GM10847 (cell line): ENCODE data around the gene EPG5.

ENCODE experiments used
- POLR2A ChIP-seq: IDR thresholded peaks from 2 replicates; pipeline ENCODE4 v1.6.1; 2011; ENCODE audit not compliant: insufficient read length; ENCODE audit errors: extremely low read depth

The EPG5 gene, protein sequence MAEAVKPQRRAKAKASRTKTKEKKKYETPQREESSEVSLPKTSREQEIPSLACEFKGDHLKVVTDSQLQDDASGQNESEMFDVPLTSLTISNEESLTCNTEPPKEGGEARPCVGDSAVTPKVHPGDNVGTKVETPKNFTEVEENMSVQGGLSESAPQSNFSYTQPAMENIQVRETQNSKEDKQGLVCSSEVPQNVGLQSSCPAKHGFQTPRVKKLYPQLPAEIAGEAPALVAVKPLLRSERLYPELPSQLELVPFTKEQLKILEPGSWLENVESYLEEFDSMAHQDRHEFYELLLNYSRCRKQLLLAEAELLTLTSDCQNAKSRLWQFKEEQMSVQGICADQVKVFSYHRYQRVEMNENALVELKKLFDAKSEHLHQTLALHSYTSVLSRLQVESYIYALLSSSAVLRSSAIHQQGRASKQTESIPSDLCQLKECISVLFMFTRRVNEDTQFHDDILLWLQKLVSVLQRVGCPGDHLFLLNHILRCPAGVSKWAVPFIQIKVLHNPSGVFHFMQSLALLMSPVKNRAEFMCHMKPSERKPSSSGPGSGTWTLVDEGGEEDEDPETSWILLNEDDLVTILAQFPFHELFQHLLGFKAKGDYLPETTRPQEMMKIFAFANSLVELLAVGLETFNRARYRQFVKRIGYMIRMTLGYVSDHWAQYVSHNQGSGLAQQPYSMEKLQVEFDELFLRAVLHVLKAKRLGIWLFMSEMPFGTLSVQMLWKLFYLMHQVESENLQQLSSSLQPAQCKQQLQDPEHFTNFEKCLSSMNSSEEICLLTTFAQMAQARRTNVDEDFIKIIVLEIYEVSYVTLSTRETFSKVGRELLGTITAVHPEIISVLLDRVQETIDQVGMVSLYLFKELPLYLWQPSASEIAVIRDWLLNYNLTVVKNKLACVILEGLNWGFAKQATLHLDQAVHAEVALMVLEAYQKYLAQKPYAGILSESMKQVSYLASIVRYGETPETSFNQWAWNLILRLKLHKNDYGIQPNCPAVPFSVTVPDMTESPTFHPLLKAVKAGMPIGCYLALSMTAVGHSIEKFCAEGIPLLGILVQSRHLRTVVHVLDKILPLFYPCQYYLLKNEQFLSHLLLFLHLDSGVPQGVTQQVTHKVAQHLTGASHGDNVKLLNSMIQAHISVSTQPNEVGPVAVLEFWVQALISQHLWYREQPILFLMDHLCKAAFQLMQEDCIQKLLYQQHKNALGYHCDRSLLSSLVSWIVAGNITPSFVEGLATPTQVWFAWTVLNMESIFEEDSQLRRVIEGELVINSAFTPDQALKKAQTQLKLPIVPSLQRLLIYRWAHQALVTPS (N-terminal part only)

GRCh38 chr18:45967007-45967706 lies at the start of gene EPG5:
Gene EPG5 (minus strand): TSS chr18:45967329. CDS start chr18:45967239, 90 bp downstream.
- peak; percentile 59 for TF ChIP-seq POLR2A

- TF ChIP-seq POLR2A = no peak
Observed at GRCh38 chr18:46013484-46014189, 46.5 kb upstream of the EPG5 start.

- no peak for TF ChIP-seq POLR2A
Observed at GRCh38 chr18:46010676-46011075, 43.5 kb upstream of the EPG5 start.

- no peak for TF ChIP-seq POLR2A
Observed at GRCh38 chr18:46010050-46010449, 42.9 kb upstream of the EPG5 start.

GRCh38 chr18:46009125-46009840 lies 42.2 kb upstream of the EPG5 start:
- no peak for TF ChIP-seq POLR2A

DNA sequence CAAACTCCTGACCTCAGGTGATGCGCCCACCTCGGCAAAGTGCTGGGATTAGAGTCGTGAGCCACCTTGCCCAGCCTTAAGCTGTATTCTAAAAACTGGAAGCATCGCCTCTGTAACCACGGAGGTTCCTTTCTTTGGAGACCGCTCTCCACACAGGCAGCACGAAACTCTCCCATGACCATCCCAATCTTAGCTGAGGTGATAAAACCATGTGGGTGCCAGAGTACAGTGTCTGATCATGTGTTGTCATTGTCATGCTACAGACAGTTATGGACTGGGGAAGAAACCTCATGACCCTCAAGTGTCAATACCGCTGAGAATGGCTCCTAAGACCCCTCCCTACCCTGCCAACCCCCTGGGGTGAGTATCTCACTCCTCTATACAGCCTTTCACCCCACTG lies 41.4 kb upstream of the EPG5 start:
- TF ChIP-seq POLR2A = no peak

- no peak for TF ChIP-seq POLR2A
Observed at GRCh38 chr18:46007165-46007564, 40.0 kb upstream of the EPG5 start.

DNA sequence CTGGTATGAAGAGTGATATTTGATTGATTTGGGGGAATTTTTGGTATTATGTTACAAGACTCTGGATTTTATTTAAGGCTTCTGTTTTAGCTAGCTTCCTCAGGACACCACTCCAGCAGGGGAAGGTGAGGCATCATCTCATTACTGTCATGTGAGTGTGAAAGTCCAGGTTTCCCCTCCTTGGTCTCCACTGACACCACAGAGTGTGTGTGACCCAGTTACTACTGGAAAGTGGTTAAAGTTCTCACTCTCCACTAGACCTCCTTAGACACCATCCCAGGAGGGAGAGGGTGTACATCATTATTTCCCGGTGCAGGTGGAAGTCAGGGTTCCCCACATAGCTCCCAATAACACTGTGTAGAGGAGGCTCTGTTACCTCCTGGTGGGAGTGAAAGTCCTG lies 35.8 kb upstream of the EPG5 start:
- TF ChIP-seq POLR2A = no peak

DNA sequence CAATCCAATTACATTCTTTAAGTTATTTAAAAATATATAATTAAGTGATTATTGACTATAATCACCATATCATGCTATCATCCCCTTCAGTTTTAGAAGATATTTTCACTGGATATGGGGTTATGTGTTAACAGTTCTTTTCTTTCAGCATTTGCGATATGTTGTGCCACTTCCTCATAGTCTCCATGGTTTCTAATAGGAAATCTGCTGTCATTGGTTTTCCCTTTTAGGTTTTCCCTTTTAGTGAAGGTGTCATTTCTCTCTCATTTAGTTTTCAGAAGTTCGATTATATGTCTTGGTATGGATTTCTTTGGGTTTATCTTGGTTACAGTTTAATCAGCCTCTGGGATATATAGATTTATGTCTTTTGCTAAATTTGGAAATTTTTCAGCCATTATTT lies 34.8 kb upstream of the EPG5 start:
- TF ChIP-seq POLR2A = no peak

DNA sequence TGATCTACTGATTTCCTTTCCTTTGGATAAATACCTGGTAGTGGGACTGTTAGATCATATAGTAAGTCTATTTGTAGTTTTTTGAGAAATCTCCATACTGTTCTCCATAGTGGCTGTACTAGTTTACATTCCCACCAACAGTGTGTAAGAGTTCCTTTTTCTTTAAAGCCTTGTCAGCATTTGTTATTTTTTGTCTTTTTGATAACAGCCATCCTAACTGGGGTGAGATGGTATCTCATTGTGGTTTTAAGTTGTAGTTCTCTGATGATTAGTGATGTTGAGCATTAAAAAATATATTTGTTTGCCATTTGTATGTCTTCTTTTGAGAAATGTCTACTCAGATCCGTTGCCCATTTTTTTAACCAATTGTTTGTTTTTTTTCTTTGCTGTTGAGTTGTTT lies 33.9 kb upstream of the EPG5 start:
- no peak for TF ChIP-seq POLR2A

DNA sequence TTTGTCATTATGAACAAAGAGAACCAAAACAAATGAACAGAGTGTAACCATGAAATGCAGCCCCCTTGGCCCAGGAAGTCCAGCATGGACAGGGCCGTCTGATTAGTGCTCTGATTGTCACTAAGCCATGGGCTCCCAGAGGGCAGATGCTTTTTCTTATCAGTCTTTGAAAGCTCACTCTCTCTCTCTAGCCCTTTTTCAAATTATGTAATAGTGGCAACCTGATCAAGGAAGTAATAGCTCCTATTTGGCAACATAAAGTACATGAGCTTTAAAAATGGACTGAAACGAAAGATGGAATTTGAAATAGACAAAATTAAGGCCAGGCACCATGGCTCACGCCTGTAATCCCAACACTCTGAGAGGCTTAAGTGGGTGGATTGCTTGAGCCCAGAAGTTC lies 32.4 kb upstream of the EPG5 start:
- TF ChIP-seq POLR2A = no peak

- no peak for TF ChIP-seq POLR2A
Observed at GRCh38 chr18:45998244-45998643, 31.1 kb upstream of the EPG5 start.

DNA sequence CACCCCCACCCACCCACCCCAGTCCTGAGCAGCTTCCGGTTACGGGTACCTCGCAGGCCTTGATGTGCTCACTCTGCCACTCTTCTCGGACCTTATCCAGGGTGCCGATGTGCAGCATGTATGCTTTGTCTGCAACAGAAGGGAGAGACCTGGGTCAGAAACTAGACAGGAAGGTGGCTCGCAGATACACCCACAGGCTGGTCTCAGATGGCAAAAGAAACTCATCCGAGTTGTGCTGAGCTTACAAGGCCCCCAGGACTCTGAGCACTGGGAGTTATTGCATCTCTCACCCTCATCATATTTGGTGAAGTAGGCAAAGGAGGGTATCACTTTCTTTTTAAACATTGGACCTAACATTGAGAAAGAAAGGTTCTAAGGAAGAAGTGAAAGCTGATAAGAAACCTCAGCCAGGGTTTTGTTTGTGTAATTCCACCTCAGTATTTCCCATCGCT lies 30.6 kb upstream of the EPG5 start:
- no peak for TF ChIP-seq POLR2A
